GM12891 (cell line): ENCODE data around the gene CEMIP.
"Not testable (repeated sequence)": the region's sequence is repeated elsewhere in the genome, so short reads cannot be mapped to it uniquely, and the experiment has no call there.

ENCODE experiments used
- PAX5 ChIP-seq: IDR thresholded peaks from 2 replicates; pipeline ENCODE4 v1.6.1; 2011; ENCODE audit warnings: low read length, moderate library complexity, mild to moderate bottlenecking; ENCODE audit not compliant: insufficient read depth, severe bottlenecking
- POLR2A ChIP-seq: IDR thresholded peaks from 2 replicates; pipeline ENCODE4 v1.6.1; 2011; ENCODE audit warnings: low read depth, low read length, control low read depth
- POLR2AphosphoS5 ChIP-seq: IDR thresholded peaks from 2 replicates; pipeline ENCODE4 v1.6.1; 2011; ENCODE audit warnings: low read depth, low read length, control low read depth
- POU2F2 ChIP-seq: IDR thresholded peaks from 2 replicates; pipeline ENCODE4 v1.6.1; 2011; ENCODE audit warnings: low read depth, mild to moderate bottlenecking, control low read depth, low read length, moderate library complexity
- SPI1 ChIP-seq: IDR thresholded peaks from 2 replicates; pipeline ENCODE4 v1.6.1; 2011; ENCODE audit warnings: low read depth, low read length, control low read depth
- TAF1 ChIP-seq: IDR thresholded peaks from 2 replicates; pipeline ENCODE4 v1.6.1; 2011; ENCODE audit warnings: low read depth, low read length, control low read depth

GRCh38 chr15:80965454-80965853, 186.3 kb downstream of the CEMIP start:
- TF ChIP-seq POLR2AphosphoS5, POLR2A, SPI1, TAF1, POU2F2, PAX5: not testable (repeated sequence)
